ENCODE data around the gene ALK. TPM values are rescaled to one million over a fixed set of nuclear protein-coding genes. Genes with fewer than 3 reads are reported as not detected.

Gene ALK
- total RNA-seq, 4 donors from 2014 or later, result 0.32 to 0.42 TPM; not detected in 2

DNA sequence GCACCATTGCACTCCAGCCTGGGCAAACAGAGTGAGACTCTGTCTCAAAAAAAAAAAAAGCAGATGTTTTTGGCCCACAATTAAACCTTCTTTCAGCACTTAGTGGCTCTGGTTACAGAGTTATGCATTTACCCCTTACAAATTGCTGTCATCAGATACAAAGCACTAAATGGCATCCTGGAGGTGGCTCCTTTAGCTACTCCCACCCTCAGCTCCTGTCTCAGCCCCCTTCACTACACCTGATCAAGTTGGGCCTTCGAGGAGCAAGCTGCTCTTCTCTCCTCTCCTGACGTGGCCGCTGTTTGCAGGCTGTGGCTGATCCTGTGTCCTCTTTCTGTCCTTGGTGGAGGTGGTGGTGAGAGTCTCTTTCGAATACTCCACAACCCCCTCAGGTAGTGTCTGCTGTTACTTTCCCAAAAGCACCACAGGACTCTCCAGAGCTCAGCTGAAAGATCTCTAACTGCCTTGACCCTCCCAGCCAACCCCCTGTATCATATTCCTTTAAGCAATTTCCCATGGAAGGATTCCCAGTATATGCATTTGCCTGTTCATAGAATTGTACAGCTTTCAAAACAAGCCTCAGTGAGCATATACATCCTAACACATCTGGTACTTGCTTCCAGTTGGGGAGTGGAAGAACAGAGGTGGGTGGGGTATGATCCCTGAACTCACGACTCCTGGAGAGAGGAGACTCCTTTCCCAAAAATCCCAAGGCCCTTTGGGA lies 520.3 kb downstream of the ALK start:
- no peak overlapping the region for H3K4me3 ChIP-seq
- no peaks in the 10 kb centered on the region for H3K36me3 ChIP-seq
- no peak overlapping the region for H3K27ac ChIP-seq
- no peaks in the 10 kb centered on the region for H3K4me1 ChIP-seq
- 89% methylated on average over 5 of the region's 5 CpGs for WGBS
- H3K27me3 ChIP-seq, result peaks cover 7% of the 10 kb centered on the region
- DNase-seq (ENCODE audit: low spot score in 2 of 2), result no peak
- H3K9me3 ChIP-seq, result no peaks in the 10 kb centered on the region
- TF ChIP-seq POLR2AphosphoS5 (IDR thresholded peaks at IDR 0.05) (no peak), POLR2A (IDR thresholded peaks at IDR 0.05) (no peak), EP300 (IDR thresholded peaks at IDR 0.05) (no peak)
- TF ChIP-seq, protein P1, sequence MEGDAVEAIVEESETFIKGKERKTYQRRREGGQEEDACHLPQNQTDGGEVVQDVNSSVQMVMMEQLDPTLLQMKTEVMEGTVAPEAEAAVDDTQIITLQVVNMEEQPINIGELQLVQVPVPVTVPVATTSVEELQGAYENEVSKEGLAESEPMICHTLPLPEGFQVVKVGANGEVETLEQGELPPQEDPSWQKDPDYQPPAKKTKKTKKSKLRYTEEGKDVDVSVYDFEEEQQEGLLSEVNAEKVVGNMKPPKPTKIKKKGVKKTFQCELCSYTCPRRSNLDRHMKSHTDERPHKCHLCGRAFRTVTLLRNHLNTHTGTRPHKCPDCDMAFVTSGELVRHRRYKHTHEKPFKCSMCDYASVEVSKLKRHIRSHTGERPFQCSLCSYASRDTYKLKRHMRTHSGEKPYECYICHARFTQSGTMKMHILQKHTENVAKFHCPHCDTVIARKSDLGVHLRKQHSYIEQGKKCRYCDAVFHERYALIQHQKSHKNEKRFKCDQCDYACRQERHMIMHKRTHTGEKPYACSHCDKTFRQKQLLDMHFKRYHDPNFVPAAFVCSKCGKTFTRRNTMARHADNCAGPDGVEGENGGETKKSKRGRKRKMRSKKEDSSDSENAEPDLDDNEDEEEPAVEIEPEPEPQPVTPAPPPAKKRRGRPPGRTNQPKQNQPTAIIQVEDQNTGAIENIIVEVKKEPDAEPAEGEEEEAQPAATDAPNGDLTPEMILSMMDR (IDR thresholded peaks at IDR 0.05), result no peak

DNA sequence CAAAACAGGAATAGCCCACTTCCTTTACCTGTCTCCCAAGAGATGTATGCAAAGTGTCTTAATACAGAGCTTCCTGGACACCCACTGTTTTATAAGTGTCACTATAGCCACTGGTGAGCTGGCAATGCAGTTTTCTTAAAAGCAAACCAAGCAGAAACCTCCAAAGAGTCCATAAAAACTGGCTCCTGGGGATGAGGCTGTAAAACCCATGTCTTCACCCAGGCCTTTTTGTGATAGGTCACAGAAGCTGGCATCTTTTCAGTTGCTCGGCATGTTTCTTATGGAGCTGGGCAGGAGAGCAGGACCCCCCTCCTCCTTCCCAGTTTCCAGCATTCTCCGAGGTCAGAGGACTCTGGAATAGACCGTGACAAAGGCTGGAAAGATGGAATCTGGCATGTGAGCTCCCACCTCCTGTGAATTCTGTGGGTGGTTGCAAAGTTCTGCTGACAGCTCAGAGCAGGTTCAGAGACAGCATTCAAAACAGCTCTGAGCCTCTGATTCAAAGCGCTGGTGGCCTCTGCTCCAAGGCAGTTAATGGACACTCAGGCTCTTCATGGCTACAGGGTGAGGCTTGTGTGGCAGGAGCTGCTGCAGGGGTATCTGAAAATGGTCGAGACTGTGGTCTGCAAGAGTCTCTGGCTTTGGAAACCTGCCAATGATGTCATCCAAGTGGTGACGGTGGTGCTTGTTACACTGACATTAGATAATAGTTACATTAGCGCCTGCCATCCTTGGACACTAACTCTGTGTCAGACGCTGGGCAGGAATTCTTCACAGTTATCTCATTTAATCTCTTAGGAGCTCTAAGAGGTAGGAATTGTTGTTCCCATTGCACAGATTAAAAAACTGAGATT lies 522.8 kb downstream of the ALK start:
- no peak for DNase-seq (ENCODE audit: low spot score in 2 of 2)
- no peaks in the 10 kb centered on the region for H3K4me1 ChIP-seq
- 37% methylated on average over 5 of the region's 8 CpGs for WGBS
- no peaks in the 10 kb centered on the region for H3K9me3 ChIP-seq
- no peak overlapping the region for H3K4me3 ChIP-seq
- H3K36me3 ChIP-seq, result no peaks in the 10 kb centered on the region
- peaks cover 16% of the 10 kb centered on the region for H3K27me3 ChIP-seq
- no peak overlapping the region for H3K27ac ChIP-seq
- TF ChIP-seq, protein P1 (IDR thresholded peaks at IDR 0.05), result no peak
- no peak for TF ChIP-seq POLR2AphosphoS5 (IDR thresholded peaks at IDR 0.05)
- no peak for TF ChIP-seq EP300 (IDR thresholded peaks at IDR 0.05)
- TF ChIP-seq POLR2A (IDR thresholded peaks at IDR 0.05), result no peak

DNA sequence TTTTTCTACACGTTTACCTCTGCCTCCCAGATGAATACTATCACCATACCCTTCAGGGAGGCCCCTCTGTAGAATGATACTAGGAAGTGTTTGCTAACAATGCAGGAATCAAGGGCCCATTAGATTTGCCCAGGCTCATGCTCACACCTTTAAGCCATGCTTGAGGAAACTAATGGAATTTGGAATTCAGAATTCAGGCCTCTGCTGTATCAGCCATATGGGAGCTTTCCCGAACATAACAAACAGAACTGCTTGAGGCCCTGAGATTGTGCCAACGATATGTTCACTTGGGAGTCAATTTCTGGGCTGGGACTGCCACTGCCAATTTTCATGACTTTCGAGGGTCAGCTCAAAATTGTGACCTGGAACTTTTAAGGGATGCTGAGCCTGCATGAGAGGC lies 523.7 kb downstream of the ALK start:
- TF ChIP-seq POLR2AphosphoS5 (IDR thresholded peaks at IDR 0.05) (no peak), POLR2A (IDR thresholded peaks at IDR 0.05) (no peak), EP300 (IDR thresholded peaks at IDR 0.05) (no peak)
- TF ChIP-seq, protein P1 (IDR thresholded peaks at IDR 0.05), result no peak
- no peak overlapping the region for H3K27ac ChIP-seq
- 61% methylated on average over 4 of the region's 4 CpGs for WGBS
- no peak overlapping the region for H3K4me3 ChIP-seq
- H3K27me3 ChIP-seq, result peaks cover 12% of the 10 kb centered on the region
- H3K9me3 ChIP-seq, result no peaks in the 10 kb centered on the region
- DNase-seq (ENCODE audit: low spot score in 2 of 2), result no peak
- no peaks in the 10 kb centered on the region for H3K36me3 ChIP-seq
- H3K4me1 ChIP-seq, result no peaks in the 10 kb centered on the region

DNA sequence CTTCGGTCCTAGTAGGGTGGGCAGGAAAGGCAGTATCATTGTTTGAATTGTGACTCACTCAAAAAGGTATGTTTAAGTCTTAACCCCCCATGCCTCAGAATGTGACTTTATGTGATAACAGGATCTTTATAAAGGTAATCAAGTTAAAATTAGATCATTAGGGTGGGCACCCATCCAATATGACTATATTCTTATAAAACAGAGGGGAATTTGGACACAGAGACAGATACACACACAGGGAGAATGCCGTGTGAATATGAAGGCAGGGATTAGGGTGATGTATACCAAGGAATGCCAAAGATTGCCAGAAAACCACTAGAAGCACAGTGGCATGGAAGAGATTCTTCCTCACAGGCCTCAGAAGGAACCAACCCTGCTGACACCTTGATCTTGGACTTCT lies 524.3 kb downstream of the ALK start:
- Histone ChIP-seq H3K27ac (no peak overlapping the region), H3K9me3 (no peaks in the 10 kb centered on the region), H3K36me3 (no peaks in the 10 kb centered on the region), H3K27me3 (peaks cover 12% of the 10 kb centered on the region), H3K4me3 (no peak overlapping the region), H3K4me1 (no peaks in the 10 kb centered on the region)
- no peak for TF ChIP-seq POLR2AphosphoS5 (IDR thresholded peaks at IDR 0.05)
- TF ChIP-seq, protein P1 (IDR thresholded peaks at IDR 0.05), result no peak
- no peak for TF ChIP-seq POLR2A (IDR thresholded peaks at IDR 0.05)
- no peak for TF ChIP-seq EP300 (IDR thresholded peaks at IDR 0.05)
- 87% methylated on average over 2 of the region's 2 CpGs for WGBS
- no peak for DNase-seq (ENCODE audit: low spot score in 2 of 2)

DNA sequence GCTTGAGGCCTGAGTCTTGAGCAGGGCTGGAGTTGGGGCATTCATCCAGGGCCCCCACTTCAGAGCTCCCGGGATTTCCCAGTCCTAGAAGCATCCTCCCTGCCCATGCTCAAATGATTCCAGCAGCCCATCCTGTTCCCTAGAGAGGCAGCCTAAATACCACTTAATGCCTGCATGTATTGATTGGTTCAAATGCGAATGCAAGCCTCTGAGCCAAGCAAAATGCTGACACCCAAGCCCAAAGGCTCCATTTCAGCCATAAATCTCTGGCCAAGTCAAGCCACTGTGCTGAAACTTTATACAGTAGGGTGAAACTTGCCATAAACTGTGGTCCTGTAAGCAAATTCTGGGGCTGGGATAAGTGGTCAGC lies 526.4 kb downstream of the ALK start:
- no peak overlapping the region for H3K27ac ChIP-seq
- no peaks in the 10 kb centered on the region for H3K36me3 ChIP-seq
- H3K27me3 ChIP-seq, result peaks cover 12% of the 10 kb centered on the region
- no peak for DNase-seq (ENCODE audit: low spot score in 2 of 2)
- no peak for TF ChIP-seq POLR2AphosphoS5 (IDR thresholded peaks at IDR 0.05)
- no peak for TF ChIP-seq EP300 (IDR thresholded peaks at IDR 0.05)
- TF ChIP-seq, protein P1 (IDR thresholded peaks at IDR 0.05), result no peak
- no peak for TF ChIP-seq POLR2A (IDR thresholded peaks at IDR 0.05)
- H3K4me3 ChIP-seq, result no peak overlapping the region
- H3K9me3 ChIP-seq, result no peaks in the 10 kb centered on the region
- H3K4me1 ChIP-seq, result no peaks in the 10 kb centered on the region
- WGBS, result 46% methylated on average over 2 of the region's 2 CpGs
